ENCODE measurements around the gene RPRD1B. TPM values are rescaled to one million over a fixed set of nuclear protein-coding genes. Genes with fewer than 3 reads are reported as not detected.

Gene RPRD1B
- total RNA-seq, 1 experiment from 2014 or later = 43.6 TPM

- no peak for TF ChIP-seq EZH2 (IDR thresholded peaks at IDR 0.05; ENCODE audit: low read length, unreplicated experiment)
- peaks cover 93% of the 10 kb centered on the region for H3K4me1 ChIP-seq (ENCODE audit: insufficient read depth, low read length)
- H2AFZ ChIP-seq (ENCODE audit: low read length) = no peak overlapping the region
- no peaks in the 10 kb centered on the region for H3K9me2 ChIP-seq (replicated peaks; ENCODE audit: low read length)
- H3K4me2 ChIP-seq (ENCODE audit: low read length) = peak overlapping the region; percentile 31
- H3K9me3 ChIP-seq (ENCODE audit: low read length) = no peaks in the 10 kb centered on the region
- H3K27me3 ChIP-seq (ENCODE audit: low read length) = no peaks in the 10 kb centered on the region
- H3K27ac ChIP-seq (ENCODE audit: low read length) = peak overlapping the region; percentile 81
- no peaks in the 10 kb centered on the region for H3K79me2 ChIP-seq (ENCODE audit: low read length)
- BruUV-seq (replicated peaks) = no TSS peak
- ChIA-PET CTCF (interaction anchor here (0.6 to 0.7 kb wide), 5 partner anchors 29 to 365 kb away, joined by 3 to 14 read pairs (median 4); no protein-coding TSS in a partner anchor), POLR2A (ENCODE audit: unreplicated experiment) (no interaction called here)
- no peak overlapping the region for H3K4me3 ChIP-seq (ENCODE audit: low read length)
- H3K36me3 ChIP-seq (ENCODE audit: low read depth, low read length) = peaks cover 27% of the 10 kb centered on the region
- ATAC-seq (no peak), DNase-seq (no peak)
- H3F3A ChIP-seq (ENCODE audit: low read length, unreplicated experiment) = peaks cover 9% of the 10 kb centered on the region
- H3K9ac ChIP-seq (ENCODE audit: low read length) = peak overlapping the region; percentile 32
- H4K20me1 ChIP-seq (ENCODE audit: low read length) = no peaks in the 10 kb centered on the region
- intact Hi-C loops (cut with micrococcal nuclease) = loop anchor here (5.0 kb wide), 2 partner anchors 66 to 424 kb away; no protein-coding TSS in a partner anchor
Observed at GRCh38 chr20:37991157-37991866, 42.2 kb upstream of the RPRD1B start.

- POLR2A ChIA-PET (ENCODE audit: unreplicated experiment) = no interaction called here
- TF ChIP-seq EZH2 (IDR thresholded peaks at IDR 0.05; ENCODE audit: low read length, unreplicated experiment) (no peak), EZH2phosphoT487 (IDR thresholded peaks at IDR 0.05; ENCODE audit: borderline replicate concordance, low read length) (no peak), CTCF (conservative IDR thresholded peaks at IDR 0.05; ENCODE audit: low read depth, low read length) (no peak)
- peaks cover 9% of the 10 kb centered on the region for H3F3A ChIP-seq (ENCODE audit: low read length, unreplicated experiment)
- peaks cover 87% of the 10 kb centered on the region for H3K4me1 ChIP-seq (ENCODE audit: insufficient read depth, low read length)
- DNase-seq (no peak), ATAC-seq (no peak)
- H3K79me2 ChIP-seq (ENCODE audit: low read length) = no peaks in the 10 kb centered on the region
- no peaks in the 10 kb centered on the region for H3K27me3 ChIP-seq (ENCODE audit: low read length)
- peaks cover 32% of the 10 kb centered on the region for H3K36me3 ChIP-seq (ENCODE audit: low read depth, low read length)
- no peaks in the 10 kb centered on the region for H4K20me1 ChIP-seq (ENCODE audit: low read length)
- H3K4me2 ChIP-seq (ENCODE audit: low read length) = no peak overlapping the region
- intact Hi-C loops (cut with micrococcal nuclease) = loop anchor here (5.0 kb wide), 2 partner anchors 65 to 425 kb away; no protein-coding TSS in a partner anchor
- H3K9ac ChIP-seq (ENCODE audit: low read length) = no peak overlapping the region
- CTCF ChIA-PET = interaction anchor here (0.6 to 1.2 kb wide), 3 partner anchors 28 to 86 kb away, joined by 4 to 14 read pairs (median 4); no protein-coding TSS in a partner anchor
- H3K9me3 ChIP-seq (ENCODE audit: low read length) = no peaks in the 10 kb centered on the region
- no TSS peak for BruUV-seq (replicated peaks)
- H3K27ac ChIP-seq (ENCODE audit: low read length) = peak overlapping the region; percentile 81; the same call in 1 of the 2 replicates
- no peak overlapping the region for H2AFZ ChIP-seq (ENCODE audit: low read length)
- no peaks in the 10 kb centered on the region for H3K9me2 ChIP-seq (replicated peaks; ENCODE audit: low read length)
- no peak overlapping the region for H3K4me3 ChIP-seq (ENCODE audit: low read length)
Observed at GRCh38 chr20:37991908-37992307, 41.6 kb upstream of the RPRD1B start.

- Histone ChIP-seq H3K9me3 (ENCODE audit: low read length) (no peaks in the 10 kb centered on the region), H3K9ac (ENCODE audit: low read length) (0 out of 2 replicates have a peak overlapping the region, but pooled peaks have one; percentile 3), H3K79me2 (ENCODE audit: low read length) (no peaks in the 10 kb centered on the region), H3K9me2 (replicated peaks; ENCODE audit: low read length) (no peaks in the 10 kb centered on the region), H3K27ac (ENCODE audit: low read length) (peak overlapping the region; percentile 50), H3K4me1 (ENCODE audit: insufficient read depth, low read length) (peaks cover 77% of the 10 kb centered on the region), H3K4me3 (ENCODE audit: low read length) (no peak overlapping the region), H3K4me2 (ENCODE audit: low read length) (no peak overlapping the region), H3K36me3 (ENCODE audit: low read depth, low read length) (peaks cover 40% of the 10 kb centered on the region), H3F3A (ENCODE audit: low read length, unreplicated experiment) (peaks cover 9% of the 10 kb centered on the region), H3K27me3 (ENCODE audit: low read length) (no peaks in the 10 kb centered on the region), H2AFZ (ENCODE audit: low read length) (no peak overlapping the region), H4K20me1 (ENCODE audit: low read length) (no peaks in the 10 kb centered on the region)
- ChIA-PET CTCF (interaction anchor here (0.5 to 1.2 kb wide), 21 partner anchors 8 to 797 kb away, joined by 3 to 18 read pairs (median 5); partner anchors contain the start of genes TTI1 and VSTM2L), POLR2A (ENCODE audit: unreplicated experiment) (interaction anchor here (0.6 kb wide), 1 partner anchor 42 kb away, joined by 4 read pairs; no protein-coding TSS in a partner anchor)
- no peak for TF ChIP-seq EZH2 (IDR thresholded peaks at IDR 0.05; ENCODE audit: low read length, unreplicated experiment)
- TF ChIP-seq EZH2phosphoT487 (IDR thresholded peaks at IDR 0.05; ENCODE audit: borderline replicate concordance, low read length) = no peak
- peak; percentile 68 for TF ChIP-seq CTCF (conservative IDR thresholded peaks at IDR 0.05; ENCODE audit: low read depth, low read length)
- no TSS peak for BruUV-seq (replicated peaks)
- ATAC-seq (no peak), DNase-seq (peak; percentile 86)
- intact Hi-C loops (cut with micrococcal nuclease) = loop anchor here (1.0 to 5.0 kb wide), 3 partner anchors 64 to 426 kb away; no protein-coding TSS in a partner anchor
Observed at GRCh38 chr20:37992802-37993409, 40.6 kb upstream of the RPRD1B start.
